Stomach (tissue), 4 donors: ENCODE data around the gene IFI27L1.

Source experiments
- CTCF ChIP-seq, 7 experiments: fragments of 450-650 bp in 4 of 7; fragments of 200-600 bp in 3 of 7; sonication (generic) in 3 of 7; IDR thresholded peaks; one replicate each; pipeline ENCODE4 v1.5.1; 2016 to 2019; ENCODE audit warnings: antibody characterized with exemption in 7 of 7, control low read depth in 2 of 7, mild to moderate bottlenecking in 1 of 7
- POLR2A ChIP-seq, 4 donors: fragments of 450-650 bp; IDR thresholded peaks; one replicate each; pipeline ENCODE4 v1.6.1; 2016; ENCODE audit warnings: antibody characterized with exemption in 4 of 4, control low read depth in 2 of 4, mild to moderate bottlenecking in 1 of 4, moderate library complexity in 1 of 4

- TF ChIP-seq CTCF (IDR thresholded peaks at IDR 0.05) = no peak
- no peak for TF ChIP-seq POLR2A (IDR thresholded peaks at IDR 0.05)
These were observed 6.8 kb downstream of the IFI27L1 start for GRCh38 chr14:94087891-94088290.
